DND-41 (cell line): ENCODE results near the gene STK32C.

Source experiments
- CTCF ChIP-seq: IDR thresholded peaks from 2 replicates; pipeline ENCODE4 v1.5.1; 2012; ENCODE audit warnings: borderline replicate concordance, low read length, moderate library complexity, mild to moderate bottlenecking; ENCODE audit not compliant: poor library complexity, severe bottlenecking; ENCODE audit errors: extremely low read depth
- EZH2 ChIP-seq: IDR thresholded peaks from 3 replicates; pipeline ENCODE4 v1.6.1; 2012; ENCODE audit warnings: borderline replicate concordance, low read depth, mild to moderate bottlenecking, moderate library complexity, low read length, inconsistent platforms; ENCODE audit not compliant: severe bottlenecking

- TF ChIP-seq CTCF (no peak), EZH2 (no peak)
Observed at GRCh38 chr10:132332433-132332754, 24.6 kb upstream of the STK32C start.
